T-helper 2 cell treated with Interferon-gamma antibody and Interleukin-4, amounts not matched to agents 100 ng/mL and 5 ng/mL, for 36 hours (primary cell): Measurements from ENCODE around the gene FST. TPM values are rescaled to one million over a fixed set of nuclear protein-coding genes. Genes with fewer than 3 reads are reported as not detected.

Experiments used
- intact Hi-C: fragments of 100-400 bp; cut with micrococcal nuclease; formaldehyde crosslinking; loops from one replicate; pipeline ENCODE4 v1.15.1; 2023
- total RNA-seq: library from RNA; stranded (reverse); gene quantifications from 2 replicates; pipeline ENCODE4 v1.2.3, GENCODE V29; 2022

The FST gene
- total RNA-seq, 1 donor from 2014 or later, result not detected

DNA sequence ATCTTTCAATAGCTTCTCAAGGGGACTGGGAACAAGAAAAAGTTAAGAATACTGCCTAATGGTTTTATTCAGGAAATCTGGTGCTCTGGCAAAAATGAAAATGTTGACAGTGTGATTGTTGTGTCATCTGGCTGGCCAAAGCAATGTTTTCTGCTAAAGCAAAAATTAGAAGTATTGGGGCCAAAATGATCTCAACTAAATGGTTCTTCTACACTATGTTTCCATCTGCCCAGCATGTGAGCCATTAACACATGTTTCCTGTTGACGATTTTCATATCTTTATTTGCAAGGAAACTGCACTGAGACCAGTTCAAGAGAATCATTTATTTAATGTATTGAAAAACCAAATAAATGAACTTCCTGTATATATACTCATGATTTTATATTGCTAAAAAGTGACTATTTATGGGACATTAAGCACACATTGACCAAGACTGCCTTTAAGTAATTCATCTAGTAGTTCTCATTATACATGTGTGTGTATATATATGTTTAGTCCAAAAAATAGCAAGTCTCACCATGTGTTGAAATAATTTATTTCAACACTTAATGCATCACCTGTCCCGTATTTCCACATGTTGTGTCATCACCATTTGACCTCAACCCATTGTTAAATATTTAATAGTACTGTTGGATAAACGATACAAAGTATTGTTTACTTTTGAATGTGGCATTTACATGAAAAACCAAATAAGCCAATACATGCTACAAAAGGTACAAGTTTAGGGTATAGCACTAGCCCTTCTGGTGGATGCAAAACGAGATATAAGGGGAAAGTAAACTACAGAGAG is 7.5 kb upstream of the FST start:
- intact Hi-C loops, result loop anchor here (10.0 kb wide), 2 partner anchors 518 to 522 kb away; no protein-coding TSS in a partner anchor

GRCh38 chr5:53473633-53474032 is 6.8 kb upstream of the FST start:
- intact Hi-C loops, result loop anchor here (10.0 kb wide), 2 partner anchors 519 to 521 kb away; no protein-coding TSS in a partner anchor

DNA sequence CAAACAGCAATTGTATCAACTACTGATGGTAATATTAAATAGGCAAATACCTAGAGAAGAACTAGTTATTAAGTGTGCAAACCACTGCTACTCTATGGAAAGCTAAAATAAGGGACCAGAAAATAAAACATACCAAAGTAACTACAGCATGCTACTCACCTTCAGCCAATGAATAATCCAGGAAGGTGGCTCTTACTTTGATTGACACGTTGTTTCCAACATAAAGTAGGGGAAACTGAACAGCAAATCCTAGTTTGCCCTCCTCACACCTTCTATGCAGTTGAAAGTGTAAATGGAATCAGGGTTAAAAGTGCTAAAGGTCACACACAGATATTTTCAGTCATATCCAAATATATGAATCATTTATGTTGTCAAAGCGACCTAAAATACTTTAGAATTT is 5.1 kb upstream of the FST start:
- intact Hi-C loops, result loop anchor here (10.0 kb wide), 2 partner anchors 519 to 521 kb away; no protein-coding TSS in a partner anchor

GRCh38 chr5:53476019-53476418 is 4.4 kb upstream of the FST start:
- intact Hi-C loops, result loop anchor here (10.0 kb wide), 2 partner anchors 519 to 521 kb away; no protein-coding TSS in a partner anchor

- intact Hi-C loops, result loop anchor here (10.0 kb wide), 2 partner anchors 518 to 522 kb away; no protein-coding TSS in a partner anchor
Measured at GRCh38 chr5:53476531-53477480, 3.6 kb upstream of the FST start.

GRCh38 chr5:53478411-53479044 is 1.9 kb upstream of the FST start:
- intact Hi-C loops, result loop anchor here (1.0 to 10.0 kb wide), 4 partner anchors 516 to 751 kb away; no protein-coding TSS in a partner anchor

DNA sequence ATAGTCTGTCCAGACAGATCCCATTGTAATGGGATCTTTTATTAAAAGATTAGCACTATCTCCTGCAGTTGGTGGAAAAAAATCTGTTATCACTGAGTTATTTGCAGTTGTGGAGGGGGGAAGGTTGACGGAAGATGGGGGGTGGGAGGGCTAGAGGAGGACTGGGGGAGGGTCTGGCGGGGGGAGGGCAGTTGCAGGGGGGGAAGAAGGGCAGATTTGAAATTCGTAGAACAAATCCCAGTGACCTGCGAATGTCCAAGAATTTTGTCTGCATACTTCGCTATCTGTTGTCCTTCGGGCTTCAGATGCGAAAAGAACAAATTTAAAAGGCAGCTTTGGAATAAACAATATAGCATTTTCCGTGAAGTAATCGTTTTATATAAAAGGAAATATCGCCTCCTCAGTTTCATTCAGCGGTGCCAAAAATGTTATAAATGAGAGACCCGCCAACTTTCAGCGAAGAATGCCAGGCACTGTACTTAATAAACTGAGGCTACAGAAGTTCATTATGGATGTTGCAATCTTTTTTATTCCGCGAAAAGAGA is 1.3 kb upstream of the FST start:
- intact Hi-C loops, result loop anchor here (1.0 to 10.0 kb wide), 4 partner anchors 516 to 750 kb away; no protein-coding TSS in a partner anchor

DNA sequence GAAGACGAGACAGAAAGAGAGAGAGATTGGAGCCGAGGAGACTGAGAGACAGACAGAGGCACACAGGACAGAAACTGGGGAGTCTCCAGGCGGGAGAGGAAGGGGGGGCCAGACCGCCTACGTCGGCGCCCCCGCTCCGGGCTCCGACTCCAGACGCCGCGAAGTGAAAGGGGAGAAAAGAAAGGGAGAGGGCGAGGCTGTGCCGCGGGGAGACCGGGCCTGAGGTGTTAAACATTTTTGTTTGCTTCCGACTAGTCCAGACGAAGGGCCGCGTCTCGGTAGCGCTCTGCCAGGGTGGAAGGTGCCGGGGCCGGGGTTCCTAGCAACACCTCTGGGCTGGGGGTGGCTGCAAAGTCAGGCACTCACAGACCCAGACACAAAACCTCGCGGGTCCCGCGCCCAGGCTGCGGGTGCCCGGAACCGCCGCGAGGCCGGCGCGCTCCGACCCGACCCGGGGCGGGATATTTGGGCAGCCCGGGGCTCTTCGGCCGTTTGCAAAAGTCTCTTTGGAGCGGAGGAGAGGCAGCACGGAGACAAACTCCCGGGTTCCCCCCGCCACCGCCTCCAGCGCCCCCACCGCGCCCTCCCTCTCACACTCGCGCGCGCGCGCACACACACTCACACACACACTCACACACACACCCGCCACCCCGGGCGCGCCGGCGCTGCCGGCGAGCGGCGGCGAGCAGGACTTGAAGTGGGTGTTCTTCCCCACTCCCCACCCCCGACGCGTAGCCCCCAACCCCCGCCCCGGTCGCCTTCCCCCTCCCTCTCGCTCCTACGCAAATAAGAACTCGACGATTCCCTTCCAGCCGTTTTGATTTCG is 626 bp upstream of the FST start:
- intact Hi-C loops, result loop anchor here (1.0 to 10.0 kb wide), 5 partner anchors 375 to 749 kb away; partner anchors contain the start of gene MOCS2

DNA sequence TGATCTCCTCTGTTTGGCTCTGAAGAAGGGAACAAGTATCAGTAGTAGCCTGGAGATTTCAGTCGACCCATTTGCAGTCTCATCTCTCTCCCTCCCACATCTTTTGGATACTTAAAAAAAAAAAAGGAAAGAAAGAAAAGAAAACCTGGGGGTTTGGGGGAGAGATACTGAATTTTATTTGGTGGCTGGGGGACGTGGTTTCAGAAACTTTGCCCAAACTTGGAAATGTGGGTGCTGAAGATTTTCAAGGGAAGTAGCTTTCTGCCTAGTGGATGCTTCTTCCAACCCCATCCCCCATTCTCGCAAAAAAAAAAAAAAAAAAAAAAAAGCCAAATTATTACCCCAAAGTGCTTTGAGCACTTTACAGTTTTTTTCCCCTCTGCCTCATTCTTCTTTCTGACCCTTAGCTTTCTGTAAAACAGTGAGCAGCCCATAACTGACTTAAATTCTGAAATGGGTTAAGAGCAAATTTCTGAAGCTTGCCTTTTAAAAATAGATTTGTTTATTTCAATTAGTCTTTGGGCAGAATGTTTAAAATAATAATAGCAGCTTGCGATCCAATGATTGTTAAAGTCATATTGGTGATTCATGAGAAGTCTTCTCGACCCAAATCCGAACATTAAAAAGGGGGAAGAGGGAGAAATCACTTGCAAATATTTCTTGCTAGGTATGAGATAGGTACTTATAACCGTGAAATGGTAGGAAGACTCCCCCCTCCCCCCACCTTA is 894 bp downstream of the FST start:
- intact Hi-C loops, result loop anchor here (10.0 kb wide), 1 partner anchor 377 kb away; the partner anchor contains the start of gene MOCS2

DNA sequence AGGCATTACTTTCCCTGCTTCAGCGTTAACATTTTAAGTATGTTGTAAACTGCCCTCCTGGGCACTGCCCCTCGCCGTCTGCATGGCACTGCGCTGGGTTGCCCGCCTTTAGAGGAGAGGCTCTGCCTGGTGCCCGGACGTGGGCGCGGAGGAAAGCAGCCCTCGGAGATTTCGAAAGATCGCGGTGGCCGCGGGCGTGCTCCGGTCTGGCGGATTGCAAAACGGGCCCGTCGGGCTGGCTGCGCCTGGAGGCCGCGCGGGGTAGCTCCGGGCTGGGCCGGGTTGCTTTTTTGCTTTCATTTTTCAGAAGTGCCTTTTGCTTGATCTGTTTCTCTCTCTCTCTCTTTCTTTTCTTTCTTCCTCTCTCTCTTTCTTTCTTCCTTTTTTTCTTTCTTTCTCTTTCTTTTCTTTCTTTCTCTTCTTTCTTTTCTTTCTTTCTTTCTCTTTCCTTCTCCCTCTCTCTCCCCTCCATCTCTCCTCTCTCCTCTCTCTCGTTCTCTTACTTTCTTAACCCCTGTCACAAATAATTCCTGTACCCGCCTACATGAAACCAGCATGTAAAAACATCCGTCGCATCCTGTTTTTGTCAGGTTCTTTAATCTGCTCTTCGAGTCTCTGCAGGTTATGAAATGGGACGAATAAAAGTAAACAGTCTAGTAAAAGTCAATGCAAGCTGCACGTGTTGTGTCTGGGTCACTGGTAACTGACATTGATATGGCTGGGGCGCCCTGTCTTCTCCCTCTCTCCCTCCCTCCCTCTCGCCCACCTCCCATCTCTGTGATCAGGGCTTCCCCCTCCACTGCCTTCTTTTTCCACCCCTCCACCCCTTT is 1.7 kb downstream of the FST start:
- intact Hi-C loops, result loop anchor here (1.0 to 10.0 kb wide), 3 partner anchors 79 to 828 kb away; partner anchors contain the start of genes ARL15, MOCS2 and NDUFS4

GRCh38 chr5:53482717-53483638 is 2.5 kb downstream of the FST start:
- intact Hi-C loops, result loop anchor here (1.0 to 10.0 kb wide), 3 partner anchors 78 to 827 kb away; partner anchors contain the start of genes ARL15, MOCS2 and NDUFS4

DNA sequence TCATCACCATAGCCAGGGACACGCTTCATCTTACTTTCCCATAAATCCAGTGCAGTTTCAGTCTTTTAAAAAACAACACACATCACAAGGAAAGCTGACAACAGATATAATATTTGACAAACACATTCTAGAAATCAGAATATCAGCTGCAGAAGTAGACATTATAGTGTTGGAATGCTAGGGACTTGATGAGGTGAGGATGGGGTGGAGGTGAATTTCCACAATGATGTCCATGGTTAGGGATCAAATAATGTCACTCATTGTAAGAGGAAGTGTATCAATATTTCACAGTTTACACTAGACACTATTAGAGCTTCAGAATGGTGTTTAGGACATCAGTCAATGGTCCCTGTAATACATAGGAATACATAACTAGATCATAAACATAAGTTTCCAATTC is 7.0 kb downstream of the FST start:
- intact Hi-C loops, result loop anchor here (10.0 kb wide), 1 partner anchor 383 kb away; the partner anchor contains the start of gene MOCS2

- intact Hi-C loops, result loop anchor here (10.0 kb wide), 1 partner anchor 383 kb away; the partner anchor contains the start of gene MOCS2
Measured at GRCh38 chr5:53488195-53488722, 7.8 kb downstream of the FST start.

- intact Hi-C loops, result no loop called here
Measured at GRCh38 chr5:53490747-53491146, 10.3 kb downstream of the FST start.

DNA sequence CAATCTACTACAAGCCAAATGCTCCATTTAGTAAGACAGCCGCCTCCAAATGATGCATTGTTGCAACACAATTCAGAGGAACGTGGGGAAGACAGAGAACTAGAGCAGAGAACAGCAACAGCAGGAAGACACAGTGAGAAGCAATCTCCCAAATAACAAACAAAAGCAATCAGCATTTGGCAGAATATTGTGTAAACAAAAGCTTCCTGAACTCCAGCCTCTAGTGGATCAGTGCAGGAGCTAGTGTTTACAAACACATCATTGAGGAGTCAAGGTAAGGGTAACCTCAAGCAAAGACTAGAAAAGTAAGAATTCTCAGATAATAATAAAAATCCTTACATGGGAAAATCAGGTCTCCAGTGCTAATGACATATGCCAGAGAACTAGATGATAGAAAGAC is 20.6 kb downstream of the FST start:
- intact Hi-C loops, result no loop called here

DNA sequence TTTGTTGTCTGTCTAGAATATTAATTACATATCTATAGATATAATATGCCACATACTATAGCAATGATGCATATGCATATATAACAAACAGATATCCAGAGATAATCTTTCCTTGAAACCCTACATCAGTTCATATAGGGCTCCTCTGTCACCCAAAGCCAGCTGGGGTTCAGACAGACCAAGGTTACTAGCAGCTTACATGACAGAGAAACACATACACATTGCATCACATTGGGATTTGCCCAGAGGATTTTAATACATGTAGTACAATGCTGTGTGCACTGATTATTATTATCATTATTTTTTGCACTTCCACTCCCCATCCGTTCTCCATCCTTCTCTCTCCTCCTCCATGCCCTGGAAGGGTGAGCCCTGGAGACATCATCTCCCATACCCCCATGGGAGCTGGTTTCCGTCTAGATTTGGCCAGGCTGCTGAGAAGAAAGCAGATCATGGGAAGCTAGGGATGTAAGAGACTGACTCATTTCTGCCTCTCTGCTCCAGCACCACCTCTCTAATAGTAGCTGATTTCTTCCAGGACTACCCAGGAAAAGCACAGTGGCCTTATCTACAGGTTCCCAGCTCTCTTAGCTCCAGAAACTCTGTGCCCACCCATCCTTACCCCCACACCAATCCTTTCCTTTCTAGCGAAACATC is 23.3 kb downstream of the FST start:
- intact Hi-C loops, result no loop called here
